SK-N-SH (cell line): ENCODE results near the gene SELPLG. TPM values are rescaled to one million over a fixed set of nuclear protein-coding genes. Genes with fewer than 3 reads are reported as not detected.

Experiments
- CTCF ChIA-PET: fragments of 300-600, 350-600 bp; formaldehyde crosslinking; extraction: SDS; loops from one replicate; lab custom pipeline; 2021; lab: Yijun Ruan, JAX
- POLR2A ChIA-PET: fragments of 350-600 bp; sonication (Branson Sonifier 250); formaldehyde crosslinking; extraction: SDS; loops from one replicate; lab custom pipeline; 2020; ENCODE audit warnings: antibody characterized with exemption, inconsistent platforms; lab: Yijun Ruan, JAX
- DNase-seq: peaks from one replicate; pipeline ENCODE4 v3.0.0; 2012
- H2AFZ ChIP-seq: fragments of 200-600 bp; sonication (generic); 2 replicates; pipeline ENCODE4 v1.8.1; 2016; ENCODE audit warnings: antibody characterized with exemption, mild to moderate bottlenecking, low read depth
- H3F3A ChIP-seq: fragments of 200-600 bp; sonication (generic); replicated peaks from 2 replicates; pipeline ENCODE3; 2016; ENCODE audit warnings: antibody characterized with exemption, mild to moderate bottlenecking; ENCODE audit not compliant: insufficient read depth
- H3K27ac ChIP-seq, 2 experiments: fragments of 200-500 bp in 1 of 2; fragments of 200-600 bp in 1 of 2; sonication (Bioruptor generic) in 1 of 2; sonication (generic), shearing (Covaris generic) in 1 of 2; 2 replicates each; pipeline versions ENCODE4 v1.5.1 to v1.6.1; 2014 to 2016; ENCODE audit warnings: low read depth in 2 of 2, inconsistent platforms in 1 of 2, low read length in 1 of 2, mild to moderate bottlenecking in 1 of 2, mixed read lengths in 1 of 2
- H3K27me3 ChIP-seq: fragments of 200-600 bp; sonication (generic), shearing (Covaris generic); 2 replicates; pipeline ENCODE4 v1.6.1; 2016; ENCODE audit warnings: mixed run types; ENCODE audit not compliant: insufficient read depth
- H3K36me3 ChIP-seq, 2 experiments: fragments of 200-500 bp in 1 of 2; fragments of 200-600 bp in 1 of 2; sonication (Bioruptor generic) in 1 of 2; sonication (generic) in 1 of 2; replicated peaks in 1 of 2; 2 replicates each; pipeline versions ENCODE3 to v1.5.1; 2014 to 2016; ENCODE audit warnings: low read length in 1 of 2, mild to moderate bottlenecking in 1 of 2; ENCODE audit not compliant: insufficient read depth in 2 of 2, control insufficient read depth in 1 of 2
- H3K4me1 ChIP-seq, 2 experiments: fragments of 200-500 bp in 1 of 2; fragments of 200-600 bp in 1 of 2; sonication (Bioruptor generic) in 1 of 2; sonication (generic), shearing (Covaris generic) in 1 of 2; 2 replicates each; pipeline versions ENCODE4 v1.5.1 to v1.6.1; 2014 to 2016; ENCODE audit warnings: low read depth in 1 of 2, low read length in 1 of 2, mixed run types in 1 of 2; ENCODE audit not compliant: insufficient read depth in 2 of 2, control insufficient read depth in 1 of 2
- H3K4me2 ChIP-seq: fragments of 200-600 bp; sonication (generic), shearing (Covaris generic); 2 replicates; pipeline ENCODE4 v1.6.1; 2017; ENCODE audit warnings: mixed run types
- H3K4me3 ChIP-seq, 2 experiments: fragments of 200-500 bp in 1 of 2; fragments of 200-600 bp in 1 of 2; sonication (Bioruptor generic) in 1 of 2; sonication (generic), shearing (Covaris generic) in 1 of 2; 2 replicates each; pipeline versions ENCODE4 v1.5.1 to v1.8.1; 2014 to 2016; ENCODE audit warnings: low read depth in 2 of 2, inconsistent platforms in 1 of 2, low read length in 1 of 2, mild to moderate bottlenecking in 1 of 2, mixed read lengths in 1 of 2, moderate library complexity in 1 of 2
- H3K79me2 ChIP-seq: fragments of 200-600 bp; sonication (generic); 2 replicates; pipeline ENCODE4 v1.8.1; 2017; ENCODE audit warnings: mild to moderate bottlenecking; ENCODE audit not compliant: insufficient read depth
- H3K9ac ChIP-seq: fragments of 200-600 bp; sonication (generic); 2 replicates; pipeline ENCODE4 v1.6.1; 2017; ENCODE audit warnings: mixed run types
- H3K9me2 ChIP-seq: fragments of 200-600 bp; sonication (generic); 2 replicates; pipeline ENCODE4 v1.6.1; 2017; ENCODE audit warnings: mixed run types
- H3K9me3 ChIP-seq: fragments of 200-600 bp; sonication (generic); 2 replicates; pipeline ENCODE4 v1.6.1; 2017; ENCODE audit warnings: mixed run types, mild to moderate bottlenecking, moderate library complexity
- H4K20me1 ChIP-seq: fragments of 200-600 bp; sonication (generic); 2 replicates; pipeline ENCODE4 v1.6.1; 2017; ENCODE audit warnings: mild to moderate bottlenecking, mixed run types; ENCODE audit not compliant: insufficient read depth
- JUND ChIP-seq: IDR thresholded peaks from 2 replicates; pipeline ENCODE4 v1.4.0; 2012
- MXI1 ChIP-seq: IDR thresholded peaks from 2 replicates; pipeline ENCODE4 v1.6.1; 2012; ENCODE audit warnings: mild to moderate bottlenecking, low read depth, low read length, improper control_type of control experiment
- REST ChIP-seq: IDR thresholded peaks from 2 replicates; pipeline ENCODE4 v1.6.1; 2012; ENCODE audit warnings: mild to moderate bottlenecking, low read depth, low read length, moderate library complexity
- RXRA ChIP-seq: IDR thresholded peaks from 2 replicates; pipeline ENCODE4 v1.4.0; 2012; ENCODE audit warnings: low read depth, mild to moderate bottlenecking, borderline replicate concordance
- TAF1 ChIP-seq: IDR thresholded peaks from 2 replicates; pipeline ENCODE4 v1.6.1; 2012; ENCODE audit warnings: low read depth, mild to moderate bottlenecking, low read length, moderate library complexity, borderline replicate concordance
- TCF12 ChIP-seq: IDR thresholded peaks from 2 replicates; pipeline ENCODE4 v1.4.0; 2012
- ZBTB33 ChIP-seq: IDR thresholded peaks from 2 replicates; pipeline ENCODE4 v1.4.0; 2012; ENCODE audit warnings: low read depth, borderline replicate concordance
- WGBS: methylation state at CpG from one replicate; pipeline ENCODE4 v1.1.6; 2017; ENCODE audit warnings: low lambda C conversion rate; 5-methylcytosine and 5-hydroxymethylcytosine counted together
- polyA plus RNA-seq, 3 experiments: library from polyadenylated mRNA; depleted of rRNA; stranded (reverse); fragments of >200 nt; gene quantifications; 2 replicates each; pipeline ENCODE4 v1.2.3, GENCODE V29; 2012

The SELPLG gene
- polyA plus RNA-seq, 1 of the 3 experiments (the other 2 are of a cell fraction) = 2.8 TPM

GRCh38 chr12:108645686-108646599 is 12.2 kb upstream of the SELPLG start:
- Histone ChIP-seq H3K4me3 (no peak overlapping the region), H3K9me2 (no peaks in the 10 kb centered on the region), H3K79me2 (peaks cover 37% of the 10 kb centered on the region; the same call in 1 of the 2 replicates), H3K9me3 (no peaks in the 10 kb centered on the region), H3K27ac (peak overlapping the region; percentile 30 to 87; a peak in 2 of 4 replicates), H2AFZ (no peak overlapping the region), H3F3A (peaks cover 72% of the 10 kb centered on the region), H3K4me1 (peaks cover 16 to 65% of the 10 kb centered on the region in 2 experiments; a peak in 3 of 4 replicates), H4K20me1 (no peaks in the 10 kb centered on the region; the same call in 1 of the 2 replicates), H3K4me2 (no peak overlapping the region), H3K9ac (no peak overlapping the region), H3K36me3 (peaks cover 43 to 59% of the 10 kb centered on the region in 2 experiments), H3K27me3 (no peaks in the 10 kb centered on the region)
- 93% methylated on average over 15 of the region's 15 CpGs for WGBS
- POLR2A ChIA-PET = no interaction called here
- no peak for DNase-seq
- TF ChIP-seq TAF1 (no peak), MXI1 (no peak), TCF12 (no peak), REST (no peak), ZBTB33 (no peak), JUND (no peak), RXRA (no peak)
- CTCF ChIA-PET = interaction anchor here (1.1 to 3.0 kb wide), 6 partner anchors 9 to 158 kb away, joined by 3 to 18 read pairs (median 6); no protein-coding TSS in a partner anchor

- POLR2A ChIA-PET = no interaction called here
- no peaks in the 10 kb centered on the region; the same call in 1 of the 2 replicates for H4K20me1 ChIP-seq
- H3K36me3 ChIP-seq = peaks cover 42 to 52% of the 10 kb centered on the region in 2 experiments
- DNase-seq = no peak
- no peak overlapping the region for H2AFZ ChIP-seq
- H3K9ac ChIP-seq = no peak overlapping the region; the same call in 1 of the 2 replicates
- CTCF ChIA-PET = interaction anchor here (0.6 to 3.0 kb wide), 4 partner anchors 20 to 759 kb away, joined by 3 to 18 read pairs (median 6); no protein-coding TSS in a partner anchor
- H3K27ac ChIP-seq = peak overlapping the region; percentile 25 to 79; a peak in 3 of 4 replicates
- 98% methylated on average over 7 of the region's 7 CpGs for WGBS
- H3F3A ChIP-seq = peaks cover 64% of the 10 kb centered on the region
- no peaks in the 10 kb centered on the region for H3K27me3 ChIP-seq
- peaks cover 18 to 65% of the 10 kb centered on the region in 2 experiments; a peak in 3 of 4 replicates for H3K4me1 ChIP-seq
- H3K4me2 ChIP-seq = peak overlapping the region; percentile 64
- H3K4me3 ChIP-seq = no peak overlapping the region
- peaks cover 37% of the 10 kb centered on the region; the same call in 1 of the 2 replicates for H3K79me2 ChIP-seq
- no peaks in the 10 kb centered on the region for H3K9me2 ChIP-seq
- H3K9me3 ChIP-seq = no peaks in the 10 kb centered on the region
- TF ChIP-seq ZBTB33 = no peak
Measured at GRCh38 chr12:108644811-108645120, 11.1 kb upstream of the SELPLG start.
